Thyroid gland (tissue), 4 donors: Measurements from ENCODE around the gene ZNG1A.

Experiments
- CTCF ChIP-seq, 6 experiments: fragments of 200-600 bp in 3 of 6; fragments of 450-650 bp in 3 of 6; sonication (generic) in 3 of 6; IDR thresholded peaks; one replicate each; pipeline ENCODE4 v1.5.1; 2016 to 2019; ENCODE audit warnings: antibody characterized with exemption in 6 of 6, mild to moderate bottlenecking in 2 of 6, inconsistent platforms in 1 of 6, moderate library complexity in 1 of 6
- POLR2A ChIP-seq, 2 donors: fragments of 450-650 bp; IDR thresholded peaks; one replicate each; pipeline ENCODE4 v1.6.1; 2017; ENCODE audit warnings: antibody characterized with exemption in 2 of 2, mild to moderate bottlenecking in 2 of 2, moderate library complexity in 1 of 2

- TF ChIP-seq CTCF (IDR thresholded peaks at IDR 0.05) (no peak), POLR2A (IDR thresholded peaks at IDR 0.05) (no peak)
Measured at GRCh38 chr9:221989-222776, 43.3 kb upstream of the ZNG1A start.
